ENCODE results near the gene NKTR. TPM values are rescaled to one million over a fixed set of nuclear protein-coding genes. Genes with fewer than 3 reads are reported as not detected.
A peak's percentile ranks its signal among the peaks of the same experiment; 100 is the strongest.

NKTR gene
- total RNA-seq, 4 donors from 2014 or later, result 52.2 to 274 (median 91.1) TPM

- ATAC-seq (ENCODE audit: low FRiP score) (no peak), DNase-seq (ENCODE audit: low spot score) (no peak)
- no peak for TF ChIP-seq CTCF (IDR thresholded peaks at IDR 0.05)
Measured at GRCh38 chr3:42681361-42682038, 81.0 kb downstream of the NKTR start.

- no peak for TF ChIP-seq CTCF (IDR thresholded peaks at IDR 0.05)
- no peak for DNase-seq (ENCODE audit: low spot score)
- ATAC-seq (ENCODE audit: low FRiP score), result no peak
Measured at GRCh38 chr3:42682301-42683070, 82.0 kb downstream of the NKTR start.

- DNase-seq (ENCODE audit: low spot score), result peak; percentile 56
- no peak for TF ChIP-seq CTCF (IDR thresholded peaks at IDR 0.05)
- peak; percentile 83 for ATAC-seq (ENCODE audit: low FRiP score)
Measured at GRCh38 chr3:42683875-42684598, 83.6 kb downstream of the NKTR start.

- DNase-seq (ENCODE audit: low spot score) (no peak), ATAC-seq (ENCODE audit: low FRiP score) (no peak)
- TF ChIP-seq CTCF (IDR thresholded peaks at IDR 0.05), result no peak
Measured at GRCh38 chr3:42684632-42685362, 84.3 kb downstream of the NKTR start.

GRCh38 chr3:42685363-42685881 lies 84.9 kb downstream of the NKTR start, which contains the start of gene KLHL40:
TSS of gene KLHL40 (plus strand) at chr3:42685537. CDS start at chr3:42685619, 82 bp downstream.
- TF ChIP-seq CTCF (IDR thresholded peaks at IDR 0.05), result no peak
- ATAC-seq (ENCODE audit: low FRiP score), result no peak

More at GRCh38 chr3:42685363-42685881, 84.9 kb downstream of the NKTR start, which contains the start of gene KLHL40:
- DNase-seq (ENCODE audit: low spot score), result no peak
